Hepatocyte (in vitro differentiated cells): Measurements from ENCODE around the gene EPHA8.

Source experiments
- CTCF ChIP-seq: fragments of 200-600 bp; sonication (generic); IDR thresholded peaks from 2 replicates; pipeline ENCODE4 v1.5.1; 2016; ENCODE audit warnings: antibody characterized with exemption, mild to moderate bottlenecking; ENCODE audit not compliant: poor library complexity
- EZH2 ChIP-seq: fragments of 200-600 bp; sonication (generic); IDR thresholded peaks from 2 replicates; pipeline ENCODE4 v1.6.1; 2016; ENCODE audit warnings: antibody characterized with exemption, mild to moderate bottlenecking, borderline replicate concordance
- EZH2phosphoT487 ChIP-seq: fragments of 200-600 bp; sonication (generic); IDR thresholded peaks from one replicate; pipeline ENCODE4 v1.6.1; 2018; ENCODE audit warnings: antibody characterized with exemption, mild to moderate bottlenecking, low read depth, moderate library complexity; ENCODE audit not compliant: unreplicated experiment, severe bottlenecking

GRCh38 chr1:22587247-22587646 lies 24.0 kb downstream of the EPHA8 start:
- no peak for TF ChIP-seq CTCF
- TF ChIP-seq EZH2, result no peak
- TF ChIP-seq EZH2phosphoT487, result no peak
